Mammary epithelial cell (primary cell): ENCODE data around the gene GNB5.

Experiments
- CTCF ChIP-seq, 2 donors: IDR thresholded peaks in 1 of 2; conservative IDR thresholded peaks in 1 of 2; 2 replicates each; pipeline ENCODE4 v1.5.1; 2011 to 2012; ENCODE audit warnings: inconsistent platforms in 2 of 2, low read length in 2 of 2, mild to moderate bottlenecking in 2 of 2, control low read depth in 1 of 2, low read depth in 1 of 2; ENCODE audit not compliant: insufficient read depth in 1 of 2; ENCODE audit errors: extremely low read depth in 1 of 2
- EZH2 ChIP-seq: IDR thresholded peaks from 2 replicates; pipeline ENCODE4 v1.6.1; 2012; ENCODE audit warnings: low read length, inconsistent platforms, borderline replicate concordance

- TF ChIP-seq CTCF (conservative IDR thresholded peaks at IDR 0.05 in 1 of 2, IDR thresholded peaks at IDR 0.05 in 1 of 2; ENCODE audit: extremely low read depth in 1 of 2, insufficient read depth in 1 of 2, low read depth in 1 of 2, low read length in 2 of 2) (no peak), EZH2 (no peak)
Measured at GRCh38 chr15:52153900-52154895, 37.0 kb downstream of the GNB5 start.
